ENCODE measurements around the gene EPB41. TPM values are rescaled to one million over a fixed set of nuclear protein-coding genes. Genes with fewer than 3 reads are reported as not detected.

Gene EPB41
- total RNA-seq, 1 donor = 9.5 TPM

DNA sequence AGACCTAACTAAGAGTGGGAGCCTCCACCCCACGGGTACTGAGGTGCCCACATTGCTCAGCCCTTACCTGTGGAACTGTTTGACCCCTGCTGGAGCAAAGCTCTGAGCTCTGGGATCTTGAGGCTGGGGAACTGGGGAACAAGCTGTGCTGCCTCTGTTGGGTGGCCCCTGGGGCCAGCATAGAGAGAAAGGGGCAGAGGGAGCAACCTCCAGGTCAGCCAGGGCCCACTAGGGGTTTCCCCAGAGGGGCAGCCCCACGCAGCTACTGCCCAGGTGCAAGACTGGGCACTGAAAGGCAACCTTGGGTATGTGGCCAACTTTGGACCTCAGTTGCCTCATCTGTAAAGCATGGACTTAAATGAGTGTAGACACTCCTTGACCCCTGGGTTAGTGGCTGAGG, 23.5 kb upstream of the EPB41 start:
- TF ChIP-seq, protein P1, sequence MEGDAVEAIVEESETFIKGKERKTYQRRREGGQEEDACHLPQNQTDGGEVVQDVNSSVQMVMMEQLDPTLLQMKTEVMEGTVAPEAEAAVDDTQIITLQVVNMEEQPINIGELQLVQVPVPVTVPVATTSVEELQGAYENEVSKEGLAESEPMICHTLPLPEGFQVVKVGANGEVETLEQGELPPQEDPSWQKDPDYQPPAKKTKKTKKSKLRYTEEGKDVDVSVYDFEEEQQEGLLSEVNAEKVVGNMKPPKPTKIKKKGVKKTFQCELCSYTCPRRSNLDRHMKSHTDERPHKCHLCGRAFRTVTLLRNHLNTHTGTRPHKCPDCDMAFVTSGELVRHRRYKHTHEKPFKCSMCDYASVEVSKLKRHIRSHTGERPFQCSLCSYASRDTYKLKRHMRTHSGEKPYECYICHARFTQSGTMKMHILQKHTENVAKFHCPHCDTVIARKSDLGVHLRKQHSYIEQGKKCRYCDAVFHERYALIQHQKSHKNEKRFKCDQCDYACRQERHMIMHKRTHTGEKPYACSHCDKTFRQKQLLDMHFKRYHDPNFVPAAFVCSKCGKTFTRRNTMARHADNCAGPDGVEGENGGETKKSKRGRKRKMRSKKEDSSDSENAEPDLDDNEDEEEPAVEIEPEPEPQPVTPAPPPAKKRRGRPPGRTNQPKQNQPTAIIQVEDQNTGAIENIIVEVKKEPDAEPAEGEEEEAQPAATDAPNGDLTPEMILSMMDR (IDR thresholded peaks at IDR 0.05; ENCODE audit: insufficient read depth, low read depth, low read length) = no peak
- H3K4me3 ChIP-seq (ENCODE audit: low read depth, low read length) = no peak overlapping the region
- DNase-seq (ENCODE audit: low read depth) = no peak

DNA sequence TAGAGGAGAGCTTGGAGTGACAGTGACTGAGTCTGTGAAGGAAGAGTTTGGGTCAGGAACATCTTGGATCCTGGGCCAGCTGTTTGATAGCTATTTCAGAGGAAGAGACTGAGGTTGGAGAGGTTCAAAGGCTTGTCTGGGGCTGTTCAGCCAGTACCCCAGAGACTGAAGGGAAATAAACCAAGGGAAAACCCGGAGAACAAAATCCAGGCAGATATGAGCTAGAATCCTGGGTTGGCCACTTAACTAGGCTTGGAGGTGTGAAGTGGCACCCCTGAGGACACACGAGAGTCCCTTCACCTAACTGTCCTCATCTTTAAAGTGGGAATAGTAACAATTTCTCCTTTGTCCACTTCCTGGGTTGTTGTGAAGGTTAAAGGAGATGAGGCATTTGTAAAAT, 23.1 kb upstream of the EPB41 start:
- no peak for DNase-seq (ENCODE audit: low read depth)
- H3K4me3 ChIP-seq (ENCODE audit: low read depth, low read length) = no peak overlapping the region
- TF ChIP-seq, protein P1 (IDR thresholded peaks at IDR 0.05; ENCODE audit: insufficient read depth, low read depth, low read length) = no peak

DNA sequence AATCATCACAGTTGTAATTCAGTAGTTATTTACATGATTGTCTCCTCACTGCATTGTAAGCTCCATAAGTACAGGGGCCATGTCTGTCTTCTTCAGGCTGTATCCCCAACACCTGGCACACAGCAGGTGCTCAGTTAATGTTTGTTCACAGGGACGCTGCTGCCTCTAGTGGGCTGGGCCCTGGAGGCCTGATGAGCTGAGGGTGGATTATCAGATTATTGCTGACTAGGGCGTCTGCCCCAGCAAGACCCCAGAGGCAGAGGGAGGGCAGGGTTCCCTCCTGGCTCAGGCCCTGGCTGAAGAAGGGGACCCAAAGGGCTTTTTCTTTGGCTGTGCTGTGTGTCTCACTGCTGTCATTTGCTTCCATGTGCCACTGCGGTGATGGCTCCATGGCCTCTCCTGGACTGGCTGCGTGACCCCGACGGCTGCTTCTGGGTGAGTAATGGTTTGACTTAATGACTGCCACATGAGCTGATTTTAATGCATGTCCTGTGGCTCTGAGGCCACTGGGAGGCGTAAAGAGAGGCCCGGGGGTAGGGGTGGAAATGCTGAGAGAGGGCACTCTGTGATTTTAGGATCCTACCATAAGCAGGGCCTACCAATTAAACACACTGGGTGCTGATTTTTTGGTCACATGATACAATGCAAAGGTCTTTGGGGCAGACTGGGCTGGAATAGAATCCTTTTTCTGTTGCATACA, 20.8 kb upstream of the EPB41 start:
- TF ChIP-seq, protein P1 (IDR thresholded peaks at IDR 0.05; ENCODE audit: insufficient read depth, low read depth, low read length) = peak; percentile 39
- no peak for DNase-seq (ENCODE audit: low read depth)
- H3K4me3 ChIP-seq (ENCODE audit: low read depth, low read length) = no peak overlapping the region

DNA sequence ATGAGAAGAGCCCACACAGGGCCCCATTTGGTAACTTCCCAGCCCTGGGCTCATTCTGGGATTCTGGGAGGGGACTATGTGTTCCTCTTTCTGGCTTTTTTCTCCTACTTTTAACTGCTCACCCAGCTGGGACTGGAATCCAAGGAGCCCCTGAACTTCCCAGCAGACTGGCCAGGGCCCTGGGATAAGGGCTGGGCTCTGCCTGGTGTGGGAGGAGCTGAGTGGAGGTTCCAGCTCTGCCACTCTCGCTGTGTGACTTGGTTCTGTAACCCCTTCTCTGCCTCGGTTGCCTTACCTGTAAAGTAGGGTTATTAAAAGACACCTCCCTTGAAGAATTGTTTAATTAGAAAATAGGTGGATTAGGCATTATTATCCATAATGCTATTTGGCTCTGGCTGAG, 19.6 kb upstream of the EPB41 start:
- DNase-seq (ENCODE audit: low read depth) = no peak
- H3K4me3 ChIP-seq (ENCODE audit: low read depth, low read length) = no peak overlapping the region
- TF ChIP-seq, protein P1 (IDR thresholded peaks at IDR 0.05; ENCODE audit: insufficient read depth, low read depth, low read length) = no peak

DNA sequence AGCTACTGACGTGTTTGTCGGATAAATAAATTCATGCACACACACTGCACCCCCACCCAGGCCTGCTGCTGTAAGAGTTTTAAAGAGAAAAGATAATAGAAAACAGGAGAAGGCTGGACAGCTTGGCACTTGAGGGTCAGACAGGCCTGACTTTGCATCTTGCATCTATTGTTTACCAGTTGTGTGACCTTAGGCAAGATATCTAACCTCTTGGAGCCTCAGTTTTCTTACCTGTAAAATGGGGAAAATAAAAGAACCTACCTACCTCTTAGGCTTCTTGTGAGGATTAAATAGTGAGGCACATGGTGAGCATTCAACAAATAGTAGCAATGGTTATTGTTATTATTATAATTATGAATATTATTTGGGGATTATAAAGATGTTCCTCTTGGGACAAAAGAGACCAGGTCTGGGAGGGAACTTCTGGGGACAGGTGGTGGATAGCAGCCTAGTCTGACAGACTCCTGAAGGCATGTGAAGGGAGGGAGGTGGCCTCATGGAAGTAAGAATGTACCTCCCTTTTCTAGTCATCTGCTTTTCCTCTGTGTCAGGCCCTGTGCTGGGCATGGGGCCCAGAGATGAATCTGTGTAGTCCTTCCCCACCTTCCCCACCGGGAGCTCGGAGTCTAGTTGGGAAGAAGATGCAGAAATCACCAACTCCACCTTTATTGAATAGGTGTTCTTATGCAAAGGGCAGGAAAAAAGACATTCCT, 18.3 kb upstream of the EPB41 start:
- no peak for DNase-seq (ENCODE audit: low read depth)
- H3K4me3 ChIP-seq (ENCODE audit: low read depth, low read length) = no peak overlapping the region
- TF ChIP-seq, protein P1 (IDR thresholded peaks at IDR 0.05; ENCODE audit: insufficient read depth, low read depth, low read length) = no peak

DNA sequence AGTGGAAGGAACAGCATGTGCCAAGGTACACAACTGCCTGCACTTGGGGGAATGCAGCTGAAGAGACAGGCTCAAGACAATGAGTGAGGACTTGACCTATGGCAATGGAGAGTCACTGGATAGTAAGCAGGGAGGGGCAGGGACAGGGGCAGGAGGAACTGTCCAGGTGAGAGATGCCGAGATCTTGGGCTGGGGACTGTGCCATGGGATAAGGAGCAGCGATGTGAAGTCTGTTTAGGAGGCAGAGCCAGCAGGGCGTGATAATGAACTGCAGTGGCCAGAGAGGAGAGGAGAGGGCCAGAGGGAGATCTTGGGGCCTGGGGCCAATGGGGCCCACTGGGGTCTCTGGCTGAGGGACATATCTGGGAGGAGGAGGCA, 17.8 kb upstream of the EPB41 start:
- TF ChIP-seq, protein P1 (IDR thresholded peaks at IDR 0.05; ENCODE audit: insufficient read depth, low read depth, low read length) = no peak
- DNase-seq (ENCODE audit: low read depth) = no peak

More for the DNA sequence above, 17.8 kb upstream of the EPB41 start:
- no peak overlapping the region for H3K4me3 ChIP-seq (ENCODE audit: low read depth, low read length)
